ENCODE data around the gene IL31RA.

Gene IL31RA

GRCh38 chr5:55916986-55917385 is 65.8 kb downstream of the IL31RA start:
- no peak overlapping the region for H3K4me3 ChIP-seq (ENCODE audit: low read depth, low read length)
- no peak for DNase-seq (ENCODE audit: low read depth)
- no peak for TF ChIP-seq CTCF (IDR thresholded peaks at IDR 0.05; ENCODE audit: control insufficient read depth, extremely low read depth, insufficient read depth)

GRCh38 chr5:55917402-55918086 is 66.4 kb downstream of the IL31RA start:
- no peak overlapping the region for H3K4me3 ChIP-seq (ENCODE audit: low read depth, low read length)
- TF ChIP-seq CTCF (IDR thresholded peaks at IDR 0.05; ENCODE audit: control insufficient read depth, extremely low read depth, insufficient read depth): no peak
- DNase-seq (ENCODE audit: low read depth): no peak

- no peak for DNase-seq (ENCODE audit: low read depth)
- no peak for TF ChIP-seq CTCF (IDR thresholded peaks at IDR 0.05; ENCODE audit: control insufficient read depth, extremely low read depth, insufficient read depth)
- no peak overlapping the region for H3K4me3 ChIP-seq (ENCODE audit: low read depth, low read length)
Observed at GRCh38 chr5:55918087-55919035, 67.2 kb downstream of the IL31RA start.

- no peak for TF ChIP-seq CTCF (IDR thresholded peaks at IDR 0.05; ENCODE audit: control insufficient read depth, extremely low read depth, insufficient read depth)
- no peak for DNase-seq (ENCODE audit: low read depth)
- no peak overlapping the region for H3K4me3 ChIP-seq (ENCODE audit: low read depth, low read length)
Observed at GRCh38 chr5:55919625-55920024, 68.5 kb downstream of the IL31RA start.

GRCh38 chr5:55920784-55921183 is 69.6 kb downstream of the IL31RA start:
- peak; percentile 77 for TF ChIP-seq CTCF (IDR thresholded peaks at IDR 0.05; ENCODE audit: control insufficient read depth, extremely low read depth, insufficient read depth)
- no peak overlapping the region for H3K4me3 ChIP-seq (ENCODE audit: low read depth, low read length)
- DNase-seq (ENCODE audit: low read depth): no peak

- no peak overlapping the region for H3K4me3 ChIP-seq (ENCODE audit: low read depth, low read length)
- DNase-seq (ENCODE audit: low read depth): no peak
- no peak for TF ChIP-seq CTCF (IDR thresholded peaks at IDR 0.05; ENCODE audit: control insufficient read depth, extremely low read depth, insufficient read depth)
Observed at GRCh38 chr5:55921617-55922016, 70.5 kb downstream of the IL31RA start.

Measured in LNCaP clone FGC (cell line).